SK-N-SH treated with all-trans-retinoic acid at 6 μM for 48 hours (cell line): Measurements from ENCODE around the gene MRM3.
"Not testable (repeated sequence)": the region's sequence is repeated elsewhere in the genome, so short reads cannot be mapped to it uniquely, and the experiment has no call there.

ENCODE experiments used
- ATAC-seq: fragments of 200-7000 bp; cut with Tn5 transposase; 3 replicates; pipeline ENCODE4 v1.9.1; 2020; ENCODE audit warnings: mild to moderate bottlenecking, moderate library complexity
- ARNTL ChIP-seq: fragments of 450-650 bp; formaldehyde crosslinking; IDR thresholded peaks from 2 replicates; pipeline ENCODE4 v1.5.0; 2020; ENCODE audit warnings: low read depth, mild to moderate bottlenecking, moderate library complexity, borderline replicate concordance
- BACH2 ChIP-seq: fragments of 250-450 bp; sonication (Bioruptor Pico); IDR thresholded peaks from 2 replicates; pipeline ENCODE4 v1.9.0; 2021; ENCODE audit warnings: mild to moderate bottlenecking, borderline replicate concordance
- CSRNP3 ChIP-seq: fragments of 250-450 bp; sonication (Bioruptor Pico); IDR thresholded peaks from 2 replicates; pipeline ENCODE4 v1.5.1; 2021; ENCODE audit warnings: mild to moderate bottlenecking, moderate library complexity
- ESRRG ChIP-seq: fragments of 250-450 bp; sonication (Bioruptor Pico); IDR thresholded peaks from 2 replicates; pipeline ENCODE4 v1.6.1; 2021; ENCODE audit warnings: mild to moderate bottlenecking
- GLIS3 ChIP-seq: fragments of 250-450 bp; sonication (Bioruptor Pico); IDR thresholded peaks from 2 replicates; pipeline ENCODE4 v1.5.0; 2020; ENCODE audit warnings: mild to moderate bottlenecking, moderate library complexity
- ISL1 ChIP-seq: fragments of 250-450 bp; sonication (Bioruptor Pico); IDR thresholded peaks from 2 replicates; pipeline ENCODE4 v2.1.2; 2022; ENCODE audit warnings: mild to moderate bottlenecking, moderate library complexity
- OSR1 ChIP-seq: fragments of 250-450 bp; sonication (Bioruptor Pico); IDR thresholded peaks from 2 replicates; pipeline ENCODE4 v1.8.0; 2022; ENCODE audit warnings: moderate library complexity, mild to moderate bottlenecking, inconsistent platforms
- POU6F1 ChIP-seq: fragments of 250-450 bp; sonication (Bioruptor Pico); IDR thresholded peaks from 2 replicates; pipeline ENCODE4 v1.8.0; 2021; ENCODE audit warnings: low read depth, mild to moderate bottlenecking, moderate library complexity, borderline replicate concordance
- RARB ChIP-seq: fragments of 250-450 bp; sonication (Bioruptor Pico); IDR thresholded peaks from 2 replicates; pipeline ENCODE4 v1.8.0; 2021; ENCODE audit warnings: mild to moderate bottlenecking, moderate library complexity
- SNAI2 ChIP-seq: fragments of 250-450 bp; sonication (Bioruptor Pico); IDR thresholded peaks from 2 replicates; pipeline ENCODE4 v1.5.0; 2020; ENCODE audit warnings: mild to moderate bottlenecking, moderate library complexity
- TCF4 ChIP-seq: fragments of 250-450 bp; sonication (Bioruptor Pico); IDR thresholded peaks from 2 replicates; pipeline ENCODE4 v1.8.0; 2021; ENCODE audit warnings: mild to moderate bottlenecking, moderate library complexity, borderline replicate concordance
- TOX ChIP-seq: fragments of 250-450 bp; sonication (Bioruptor Pico); IDR thresholded peaks from 2 replicates; pipeline ENCODE4 v1.8.0; 2021; ENCODE audit warnings: mild to moderate bottlenecking, moderate library complexity, borderline replicate concordance
- TSHZ2 ChIP-seq: fragments of 250-450 bp; sonication (Bioruptor Pico); IDR thresholded peaks from 2 replicates; pipeline ENCODE4 v1.5.0; 2020; ENCODE audit warnings: mild to moderate bottlenecking, moderate library complexity
- ZC3H10 ChIP-seq: fragments of 250-450 bp; sonication (Bioruptor Pico); IDR thresholded peaks from 2 replicates; pipeline ENCODE4 v1.5.1; 2021; ENCODE audit warnings: mild to moderate bottlenecking, moderate library complexity
- ZFP3 ChIP-seq: fragments of 250-450 bp; sonication (Bioruptor Pico); IDR thresholded peaks from 2 replicates; pipeline ENCODE4 v1.5.0; 2020; ENCODE audit warnings: mild to moderate bottlenecking, moderate library complexity
- ZFP30 ChIP-seq: fragments of 450-650 bp; formaldehyde crosslinking; IDR thresholded peaks from 2 replicates; pipeline ENCODE4 v1.5.0; 2022; ENCODE audit warnings: mild to moderate bottlenecking, moderate library complexity
- ZNF565 ChIP-seq: fragments of 450-650 bp; formaldehyde crosslinking; conservative IDR thresholded peaks from 2 replicates; pipeline ENCODE4 v1.5.0; 2020; ENCODE audit warnings: low read depth, mild to moderate bottlenecking, moderate library complexity

Gene MRM3

GRCh38 chr17:830950-831349 is 48.8 kb downstream of the MRM3 start:
- TF ChIP-seq ISL1 (CRISPR knock-in tag) (no peak), ARNTL (no peak), CSRNP3 (CRISPR knock-in tag) (no peak), TCF4 (CRISPR knock-in tag) (no peak), TOX (CRISPR knock-in tag) (no peak), ESRRG (CRISPR knock-in tag) (no peak), ZC3H10 (CRISPR knock-in tag) (no peak), GLIS3 (CRISPR knock-in tag) (no peak)
- no peak for ATAC-seq

GRCh38 chr17:834136-834535 is 52.0 kb downstream of the MRM3 start:
- TF ChIP-seq ZFP3 (CRISPR knock-in tag) (no peak), ISL1 (CRISPR knock-in tag) (no peak), ARNTL (no peak), ZNF565 (CRISPR knock-in tag) (no peak), CSRNP3 (CRISPR knock-in tag) (no peak), RARB (CRISPR knock-in tag) (no peak), ZFP30 (no peak), ZC3H10 (CRISPR knock-in tag) (no peak), BACH2 (CRISPR knock-in tag) (no peak), TSHZ2 (CRISPR knock-in tag) (no peak)
- ATAC-seq, result no peak

GRCh38 chr17:835263-835662 is 53.1 kb downstream of the MRM3 start:
- TF ChIP-seq ARNTL (no peak), CSRNP3 (CRISPR knock-in tag) (no peak), ZFP30 (no peak), ZFP3 (CRISPR knock-in tag) (no peak), BACH2 (CRISPR knock-in tag) (no peak), SNAI2 (CRISPR knock-in tag) (no peak), TSHZ2 (CRISPR knock-in tag) (no peak), POU6F1 (CRISPR knock-in tag) (no peak), ZC3H10 (CRISPR knock-in tag) (no peak), TCF4 (CRISPR knock-in tag) (no peak), OSR1 (CRISPR knock-in tag) (no peak)
- peak; percentile 99 for ATAC-seq

- not testable (repeated sequence) for ATAC-seq
These were observed 53.6 kb downstream of the MRM3 start for GRCh38 chr17:835721-836120.
